Measurements from ENCODE around the gene SH2D7. TPM values are rescaled to one million over a fixed set of nuclear protein-coding genes. Genes with fewer than 3 reads are reported as not detected.

Gene SH2D7
- total RNA-seq, 1 donor from 2014 or later = not detected

DNA sequence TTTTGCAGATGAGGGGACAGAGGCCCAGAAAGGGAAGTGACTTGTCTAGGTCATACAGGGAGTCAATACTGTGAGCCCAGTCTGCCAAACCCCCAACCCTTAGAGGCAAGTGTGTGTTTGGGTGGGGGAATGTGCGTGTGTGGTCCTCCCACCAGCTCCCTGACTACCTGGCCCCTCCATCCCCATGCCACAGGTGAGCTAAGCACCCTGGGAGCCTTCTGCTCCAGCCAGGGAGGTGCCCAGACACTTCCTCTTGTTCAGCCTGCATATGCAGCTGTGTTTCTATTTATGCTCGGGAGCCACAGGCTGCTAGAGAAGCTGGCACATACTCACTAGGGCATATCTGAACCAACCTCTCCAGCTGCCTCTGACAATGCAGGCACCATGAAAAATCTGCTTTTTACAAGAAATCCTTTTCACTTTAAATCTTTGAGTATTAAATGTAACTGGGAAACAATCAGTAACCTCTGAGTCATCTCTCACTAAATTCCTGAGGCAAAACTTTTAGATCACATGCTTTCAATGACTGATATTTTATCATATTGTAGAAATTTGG, 35.6 kb upstream of the SH2D7 start:
- intact Hi-C loops (cut with DNase I) = no loop called here
- no peak for DNase-seq

GRCh38 chr15:78057803-78058202, 34.6 kb upstream of the SH2D7 start:
- Histone ChIP-seq H3K9me3 (no peaks in the 10 kb centered on the region), H3K27ac (peak overlapping the region; percentile 44), H3K36me3 (peaks cover 11% of the 10 kb centered on the region), H3K27me3 (ENCODE audit: low read depth) (no peaks in the 10 kb centered on the region), H3K4me3 (no peak overlapping the region), H3K4me1 (peaks cover 95% of the 10 kb centered on the region)
- ATAC-seq (no peak), DNase-seq (no peak)
- TF ChIP-seq CTCF (IDR thresholded peaks at IDR 0.05) = no peak
- intact Hi-C loops (cut with DNase I) = no loop called here

More for the DNA sequence above, 35.6 kb upstream of the SH2D7 start:
- Histone ChIP-seq H3K36me3 (peaks cover 19% of the 10 kb centered on the region), H3K9me3 (no peaks in the 10 kb centered on the region), H3K4me3 (no peak overlapping the region), H3K27me3 (ENCODE audit: low read depth) (no peaks in the 10 kb centered on the region), H3K4me1 (peaks cover 95% of the 10 kb centered on the region), H3K27ac (peak overlapping the region; percentile 58)
- ATAC-seq = peak; percentile 35 to 72
- no peak for TF ChIP-seq CTCF (IDR thresholded peaks at IDR 0.05)

DNA sequence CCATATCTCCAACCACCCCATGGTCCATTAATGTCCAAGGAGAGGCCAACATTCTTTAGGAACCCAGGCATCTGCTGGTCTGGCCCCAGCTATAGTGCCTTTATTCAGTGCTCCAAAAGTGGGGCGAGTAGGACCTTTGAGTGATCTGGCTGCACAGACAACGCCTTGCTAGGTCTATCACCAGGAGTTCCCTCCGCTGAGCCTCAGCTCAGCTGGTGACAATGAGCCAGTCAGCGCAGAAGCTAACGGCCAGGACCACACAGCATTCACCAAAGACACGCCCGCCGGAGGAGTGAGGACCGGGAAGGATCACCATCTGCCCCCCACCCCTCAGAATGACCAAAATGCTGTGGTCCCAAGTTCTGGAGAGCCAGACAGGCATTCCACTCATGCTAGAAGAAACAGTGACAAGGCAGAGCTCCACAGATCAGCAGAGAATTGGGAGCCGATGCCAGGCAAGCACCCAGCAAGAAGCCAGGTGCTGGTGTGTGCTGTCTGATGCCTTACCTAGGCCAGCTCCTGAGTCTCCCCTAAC, 33.9 kb upstream of the SH2D7 start:
- no peak for ATAC-seq
- no peak for TF ChIP-seq CTCF (IDR thresholded peaks at IDR 0.05)
- H3K9me3 ChIP-seq = no peaks in the 10 kb centered on the region
- H3K4me1 ChIP-seq = peaks cover 98% of the 10 kb centered on the region
- H3K27me3 ChIP-seq (ENCODE audit: low read depth) = no peaks in the 10 kb centered on the region
- peaks cover 4% of the 10 kb centered on the region for H3K36me3 ChIP-seq
- DNase-seq = no peak
- H3K4me3 ChIP-seq = no peak overlapping the region
- intact Hi-C loops (cut with DNase I) = no loop called here
- H3K27ac ChIP-seq = peak overlapping the region; percentile 44

GRCh38 chr15:78059110-78059839, 33.1 kb upstream of the SH2D7 start:
- TF ChIP-seq CTCF (IDR thresholded peaks at IDR 0.05) = no peak
- no peaks in the 10 kb centered on the region for H3K27me3 ChIP-seq (ENCODE audit: low read depth)
- peaks cover 98% of the 10 kb centered on the region for H3K4me1 ChIP-seq
- intact Hi-C loops (cut with DNase I) = no loop called here
- H3K27ac ChIP-seq = peak overlapping the region; percentile 44
- H3K4me3 ChIP-seq = no peak overlapping the region
- H3K36me3 ChIP-seq = no peaks in the 10 kb centered on the region
- no peaks in the 10 kb centered on the region for H3K9me3 ChIP-seq
- DNase-seq (no peak), ATAC-seq (peak in 1 of 2 donors; percentile 28)

DNA sequence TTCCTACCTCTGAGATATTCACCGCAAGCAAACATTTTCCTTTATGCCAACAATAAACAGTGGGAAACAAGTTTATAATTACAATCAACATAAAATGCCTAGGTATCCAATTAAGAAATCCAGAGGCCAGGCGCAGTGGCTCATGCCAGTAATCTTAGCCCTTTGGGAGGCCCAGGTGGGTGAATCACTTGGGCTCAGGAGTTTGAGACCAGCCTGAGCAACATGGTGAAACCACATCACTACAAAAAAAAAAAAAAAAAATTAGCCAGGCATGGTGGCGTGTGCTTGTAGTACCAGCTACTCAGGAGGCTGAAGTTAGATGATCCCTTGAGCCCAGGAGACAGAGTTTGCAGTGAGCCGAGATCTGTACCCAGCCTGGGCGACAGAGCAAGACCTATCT, 32.1 kb upstream of the SH2D7 start:
- intact Hi-C loops (cut with DNase I) = no loop called here
- Histone ChIP-seq H3K27ac (peak overlapping the region; percentile 44), H3K4me1 (peaks cover 98% of the 10 kb centered on the region), H3K9me3 (no peaks in the 10 kb centered on the region), H3K36me3 (no peaks in the 10 kb centered on the region), H3K4me3 (no peak overlapping the region), H3K27me3 (ENCODE audit: low read depth) (no peaks in the 10 kb centered on the region)
- no peak for DNase-seq
- no peak for TF ChIP-seq CTCF (IDR thresholded peaks at IDR 0.05)
- ATAC-seq = no peak

Measured in lower lobe of right lung (tissue), 2 donors.